Naive B cell (primary cell): ENCODE data around the gene L1CAM. TPM values are rescaled to one million over a fixed set of nuclear protein-coding genes. Genes with fewer than 3 reads are reported as not detected.
A peak's percentile ranks its signal among the peaks of the same experiment; 100 is the strongest.

ENCODE experiments used
- ATAC-seq, 2 donors: fragments of 150-1000 bp; cut with Tn5 transposase; 2 replicates each; pipeline ENCODE4 v1.10.0; 2021; ENCODE audit warnings: low read depth in 2 of 2, mild to moderate bottlenecking in 2 of 2, moderate library complexity in 2 of 2
- DNase-seq: peaks from one replicate; pipeline ENCODE4 v3.0.0; 2022
- H3K27ac Mint-ChIP-seq, 6 donors: one replicate each; pipeline ENCODE4 v1.8.0; 2020 to 2022; ENCODE audit warnings: mild to moderate bottlenecking in 6 of 6, mixed read lengths in 6 of 6, moderate library complexity in 5 of 6, inconsistent platforms in 2 of 6
- H3K27me3 Mint-ChIP-seq, 3 donors: one replicate each; pipeline ENCODE4 v1.8.0; 2021 to 2022; ENCODE audit warnings: mixed read lengths in 3 of 3, mild to moderate bottlenecking in 1 of 3
- H3K36me3 Mint-ChIP-seq, 2 donors: one replicate each; pipeline ENCODE4 v1.8.0; 2020 to 2022; ENCODE audit warnings: mixed read lengths in 2 of 2, inconsistent platforms in 1 of 2, mild to moderate bottlenecking in 1 of 2
- H3K4me1 Mint-ChIP-seq, 3 donors: one replicate each; pipeline ENCODE4 v1.8.0; 2020 to 2022; ENCODE audit warnings: mixed read lengths in 3 of 3, inconsistent platforms in 1 of 3, mild to moderate bottlenecking in 1 of 3, moderate library complexity in 1 of 3
- H3K4me3 Mint-ChIP-seq, 8 donors: one replicate each; pipeline ENCODE4 v1.8.0; 2020 to 2022; ENCODE audit warnings: mild to moderate bottlenecking in 8 of 8, mixed read lengths in 8 of 8, moderate library complexity in 8 of 8, inconsistent platforms in 2 of 8
- H3K9me3 Mint-ChIP-seq, 7 donors: one replicate each; pipeline ENCODE4 v1.8.0; 2020 to 2022; ENCODE audit warnings: mixed read lengths in 7 of 7, mild to moderate bottlenecking in 5 of 7, inconsistent platforms in 2 of 7, moderate library complexity in 1 of 7
- polyA plus RNA-seq, 6 donors: library from polyadenylated mRNA; unstranded; fragments of 300-500 nt; fragmentation: Illumina TruSeq; gene quantifications; one replicate each; pipeline ENCODE4 v1.2.3, GENCODE V29; 2021; ENCODE audit warnings: low read depth in 6 of 6

The L1CAM gene
- polyA plus RNA-seq, 6 donors from 2014 or later = 1.1 to 2.1 (median 1.2) TPM; not detected in 1

GRCh38 chrX:153885208-153885787 lies 675 bp downstream of the L1CAM start:
- DNase-seq = no peak
- Mint-ChIP-seq H3K4me1 (peaks cover 13 to 39% (median 21%) of the 10 kb centered on the region in 3 donors), H3K36me3 (no peaks in the 10 kb centered on the region), H3K27me3 (peaks cover 8 to 24% (median 23%) of the 10 kb centered on the region in 3 donors), H3K9me3 (peaks cover 0 to 4% (median 0%) of the 10 kb centered on the region in 7 donors), H3K4me3 (peak overlapping the region; percentile 44 to 83 (median 60)), H3K27ac (peak overlapping the region in 1 of 6 donors; percentile 58)
- ATAC-seq = peak in 1 of 2 donors; percentile 22

DNA sequence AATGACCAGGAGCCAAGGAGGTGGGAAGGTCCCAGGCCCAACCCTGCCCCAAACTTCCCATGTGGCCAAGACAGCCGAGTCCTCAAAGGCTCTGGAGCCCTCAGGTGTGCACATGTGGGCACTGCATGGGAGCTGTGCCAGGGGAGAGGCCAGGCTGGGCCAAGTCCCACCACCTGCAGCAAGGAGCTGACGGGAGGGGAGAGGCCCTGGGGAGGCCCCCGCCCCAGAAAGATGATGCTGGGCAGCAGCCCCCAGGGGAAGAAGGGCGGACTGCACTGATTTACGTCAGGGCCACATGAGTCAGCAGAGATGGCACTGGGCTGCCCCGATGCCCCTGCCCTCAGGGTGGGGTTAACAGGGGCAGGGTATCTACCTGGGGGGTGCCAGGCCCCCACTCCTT lies 1.4 kb downstream of the L1CAM start:
- peaks cover 0 to 4% (median 0%) of the 10 kb centered on the region in 7 donors for H3K9me3 Mint-ChIP-seq

GRCh38 chrX:153884136-153884535 lies 1.8 kb downstream of the L1CAM start:
- Mint-ChIP-seq H3K4me1 (peaks cover 19 to 35% (median 25%) of the 10 kb centered on the region in 3 donors), H3K36me3 (peaks cover 0 to 3% of the 10 kb centered on the region in 2 donors), H3K27me3 (peaks cover 10 to 35% (median 33%) of the 10 kb centered on the region in 3 donors), H3K9me3 (peaks cover 0 to 2% (median 0%) of the 10 kb centered on the region in 7 donors), H3K27ac (no peak overlapping the region), H3K4me3 (peak overlapping the region in 6 of 8 donors; percentile 16 to 66 (median 48))
- DNase-seq (no peak), ATAC-seq (no peak)

More for the DNA sequence above, 1.4 kb downstream of the L1CAM start:
- DNase-seq = no peak
- H3K4me3 Mint-ChIP-seq = peak overlapping the region in 6 of 8 donors; percentile 20 to 83 (median 56)
- H3K4me1 Mint-ChIP-seq = peaks cover 14 to 35% (median 22%) of the 10 kb centered on the region in 3 donors
- H3K36me3 Mint-ChIP-seq = no peaks in the 10 kb centered on the region
- H3K27ac Mint-ChIP-seq = no peak overlapping the region
- ATAC-seq = no peak
- peaks cover 8 to 30% (median 28%) of the 10 kb centered on the region in 3 donors for H3K27me3 Mint-ChIP-seq

- peaks cover 21 to 35% (median 26%) of the 10 kb centered on the region in 3 donors for H3K4me1 Mint-ChIP-seq
- H3K36me3 Mint-ChIP-seq = peaks cover 0 to 9% of the 10 kb centered on the region in 2 donors
- ATAC-seq = no peak
- DNase-seq = no peak
- H3K4me3 Mint-ChIP-seq = no peak overlapping the region
- peak overlapping the region in 1 of 6 donors; percentile 6 for H3K27ac Mint-ChIP-seq
- peaks cover 13 to 43% (median 40%) of the 10 kb centered on the region in 3 donors for H3K27me3 Mint-ChIP-seq
- no peaks in the 10 kb centered on the region for H3K9me3 Mint-ChIP-seq
Measured at GRCh38 chrX:153883163-153883843, 2.7 kb downstream of the L1CAM start.

- peaks cover 21 to 35% (median 23%) of the 10 kb centered on the region in 3 donors for H3K4me1 Mint-ChIP-seq
- no peak overlapping the region for H3K4me3 Mint-ChIP-seq
- ATAC-seq (no peak), DNase-seq (no peak)
- peaks cover 0 to 3% (median 0%) of the 10 kb centered on the region in 7 donors for H3K9me3 Mint-ChIP-seq
- H3K27me3 Mint-ChIP-seq = peaks cover 17 to 50% (median 45%) of the 10 kb centered on the region in 3 donors
- H3K36me3 Mint-ChIP-seq = peaks cover 0 to 14% of the 10 kb centered on the region in 2 donors
- no peak overlapping the region for H3K27ac Mint-ChIP-seq
Measured at GRCh38 chrX:153882557-153882956, 3.4 kb downstream of the L1CAM start.

DNA sequence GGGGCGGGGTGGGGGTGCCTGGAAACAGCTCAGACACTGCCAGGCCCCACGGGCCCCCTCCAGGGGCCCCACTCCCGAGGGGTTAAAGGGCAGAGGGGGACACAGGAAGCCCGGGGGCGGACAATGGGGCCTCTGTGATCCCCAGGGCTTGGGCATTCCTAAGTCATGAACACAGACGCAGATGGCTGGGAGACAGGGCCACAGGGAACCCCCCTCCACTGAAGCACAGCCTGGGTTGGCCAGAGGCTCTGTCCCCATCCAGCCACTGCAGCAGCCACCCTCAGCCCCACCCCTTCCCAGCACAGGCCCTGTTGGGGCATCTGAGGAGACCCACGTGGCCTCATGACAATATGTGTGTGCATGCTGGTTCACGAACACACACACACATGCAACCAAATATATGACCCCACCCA lies 3.9 kb downstream of the L1CAM start:
- H3K4me3 Mint-ChIP-seq = no peak overlapping the region
- H3K27me3 Mint-ChIP-seq = peaks cover 17 to 50% (median 45%) of the 10 kb centered on the region in 3 donors
- peaks cover 0 to 3% (median 0%) of the 10 kb centered on the region in 7 donors for H3K9me3 Mint-ChIP-seq
- ATAC-seq = no peak
- no peak for DNase-seq
- peaks cover 19 to 31% (median 20%) of the 10 kb centered on the region in 3 donors for H3K4me1 Mint-ChIP-seq
- no peak overlapping the region for H3K27ac Mint-ChIP-seq
- peaks cover 0 to 14% of the 10 kb centered on the region in 2 donors for H3K36me3 Mint-ChIP-seq

GRCh38 chrX:153881281-153881680 lies 4.7 kb downstream of the L1CAM start:
- no peak overlapping the region for H3K4me3 Mint-ChIP-seq

DNA sequence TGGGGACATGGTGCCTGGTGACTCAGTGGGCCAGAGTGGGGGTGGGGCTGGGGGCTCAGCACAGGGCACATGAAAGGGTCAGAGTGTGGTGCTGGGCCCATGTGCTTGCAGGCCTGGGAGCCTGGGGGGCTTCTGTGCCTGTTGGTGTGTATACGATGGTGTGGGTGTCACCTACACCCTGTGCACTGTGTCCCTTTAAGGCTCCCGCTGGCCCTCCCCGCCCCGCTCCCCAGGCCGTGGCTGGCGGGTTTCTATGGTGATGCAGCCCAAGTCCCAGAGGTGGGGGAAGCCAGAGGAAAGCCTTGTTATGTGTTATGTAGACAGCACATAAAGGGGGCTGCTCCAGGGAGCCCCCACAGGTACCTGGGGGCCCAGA lies 5.5 kb downstream of the L1CAM start:
- H3K9me3 Mint-ChIP-seq = peaks cover 0 to 6% (median 0%) of the 10 kb centered on the region in 7 donors
- no peak overlapping the region for H3K4me3 Mint-ChIP-seq
- H3K36me3 Mint-ChIP-seq = peaks cover 0 to 14% of the 10 kb centered on the region in 2 donors
- H3K27ac Mint-ChIP-seq = no peak overlapping the region
- H3K4me1 Mint-ChIP-seq = peaks cover 19 to 28% (median 27%) of the 10 kb centered on the region in 3 donors
- ATAC-seq = no peak
- peaks cover 21 to 60% (median 54%) of the 10 kb centered on the region in 3 donors for H3K27me3 Mint-ChIP-seq
- no peak for DNase-seq

More at GRCh38 chrX:153881281-153881680, 4.7 kb downstream of the L1CAM start:
- ATAC-seq = no peak
- Mint-ChIP-seq H3K36me3 (peaks cover 0 to 14% of the 10 kb centered on the region in 2 donors), H3K27me3 (peaks cover 18 to 54% (median 48%) of the 10 kb centered on the region in 3 donors), H3K4me1 (peaks cover 19 to 28% (median 22%) of the 10 kb centered on the region in 3 donors), H3K9me3 (peaks cover 0 to 5% (median 0%) of the 10 kb centered on the region in 7 donors), H3K27ac (no peak overlapping the region)
- no peak for DNase-seq

DNA sequence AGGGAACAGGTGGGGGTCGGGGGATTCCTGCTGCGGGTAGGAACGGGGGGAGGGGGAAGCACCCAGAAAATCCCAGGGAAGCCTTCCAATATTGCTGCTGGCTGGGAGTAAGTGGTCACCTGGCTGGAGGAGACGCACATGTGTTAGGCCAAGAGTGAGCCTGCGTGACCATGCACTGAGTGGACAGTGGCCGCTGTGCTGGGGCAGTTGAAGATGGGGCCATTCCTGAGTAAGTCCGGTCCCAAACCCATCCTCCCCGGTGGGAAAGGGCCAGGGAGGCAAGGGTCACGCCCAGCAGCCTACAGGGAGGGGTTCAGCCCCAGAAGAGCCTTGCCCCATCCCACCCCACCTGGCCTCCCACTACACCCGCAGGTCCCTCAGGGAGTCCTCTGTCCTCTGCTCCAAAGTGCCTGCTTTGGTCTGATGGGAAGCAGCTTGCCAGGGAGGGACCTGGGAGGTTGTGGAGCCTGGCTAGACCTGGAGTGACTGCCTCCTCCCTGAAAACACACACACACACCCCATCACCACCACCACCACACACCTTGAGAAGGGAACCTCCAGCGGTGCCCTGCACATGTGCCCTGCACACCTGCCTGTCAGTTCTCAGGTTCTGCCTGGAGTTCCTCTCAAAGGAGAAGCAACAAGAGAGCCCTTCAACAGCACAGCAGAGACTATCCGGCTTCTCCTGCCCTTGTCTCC lies 6.1 kb downstream of the L1CAM start:
- no peak for ATAC-seq
- H3K4me1 Mint-ChIP-seq = peaks cover 24 to 27% (median 25%) of the 10 kb centered on the region in 3 donors

GRCh38 chrX:153878969-153879653 lies 6.9 kb downstream of the L1CAM start:
- ATAC-seq (peak; percentile 65 to 72), DNase-seq (no peak)
- peaks cover 23 to 29% (median 27%) of the 10 kb centered on the region in 3 donors for H3K4me1 Mint-ChIP-seq
- H3K4me3 Mint-ChIP-seq = peak overlapping the region in 4 of 8 donors; percentile 53 to 75 (median 66)
- H3K27ac Mint-ChIP-seq = peak overlapping the region in 3 of 6 donors; percentile 10 to 82 (median 38)
- H3K27me3 Mint-ChIP-seq = peaks cover 18 to 67% (median 58%) of the 10 kb centered on the region in 3 donors
- peaks cover 0 to 14% of the 10 kb centered on the region in 2 donors for H3K36me3 Mint-ChIP-seq
- peaks cover 0 to 6% (median 0%) of the 10 kb centered on the region in 7 donors for H3K9me3 Mint-ChIP-seq

More for the DNA sequence above, 6.1 kb downstream of the L1CAM start:
- Mint-ChIP-seq H3K36me3 (peaks cover 0 to 14% of the 10 kb centered on the region in 2 donors), H3K27ac (peak overlapping the region in 1 of 6 donors; percentile 38), H3K27me3 (peaks cover 21 to 65% (median 59%) of the 10 kb centered on the region in 3 donors), H3K4me3 (no peak overlapping the region), H3K9me3 (peaks cover 0 to 6% (median 0%) of the 10 kb centered on the region in 7 donors)
- DNase-seq = no peak

GRCh38 chrX:153878345-153878744 lies 7.6 kb downstream of the L1CAM start:
- peaks cover 0 to 6% (median 0%) of the 10 kb centered on the region in 7 donors for H3K9me3 Mint-ChIP-seq
- peak overlapping the region in 2 of 8 donors; percentile 34 to 45 for H3K4me3 Mint-ChIP-seq
- H3K4me1 Mint-ChIP-seq = peaks cover 23 to 29% (median 27%) of the 10 kb centered on the region in 3 donors
- ATAC-seq = no peak
- H3K27me3 Mint-ChIP-seq = peaks cover 18 to 71% (median 55%) of the 10 kb centered on the region in 3 donors
- no peak overlapping the region for H3K27ac Mint-ChIP-seq
- H3K36me3 Mint-ChIP-seq = peaks cover 0 to 14% of the 10 kb centered on the region in 2 donors
- no peak for DNase-seq

GRCh38 chrX:153877571-153878261 lies 8.3 kb downstream of the L1CAM start:
- Mint-ChIP-seq H3K27ac (no peak overlapping the region), H3K27me3 (peaks cover 18 to 71% (median 57%) of the 10 kb centered on the region in 3 donors), H3K36me3 (peaks cover 0 to 14% of the 10 kb centered on the region in 2 donors), H3K9me3 (peaks cover 0 to 6% (median 0%) of the 10 kb centered on the region in 7 donors), H3K4me3 (peak overlapping the region in 2 of 8 donors; percentile 34 to 47), H3K4me1 (peaks cover 23 to 29% (median 29%) of the 10 kb centered on the region in 3 donors)
- ATAC-seq (no peak), DNase-seq (no peak)
